Measurements from ENCODE around the gene SUV39H1. TPM values are rescaled to one million over a fixed set of nuclear protein-coding genes. Genes with fewer than 3 reads are reported as not detected.

The SUV39H1 gene
- total RNA-seq, 1 donor from 2014 or later = 1.3 TPM

DNA sequence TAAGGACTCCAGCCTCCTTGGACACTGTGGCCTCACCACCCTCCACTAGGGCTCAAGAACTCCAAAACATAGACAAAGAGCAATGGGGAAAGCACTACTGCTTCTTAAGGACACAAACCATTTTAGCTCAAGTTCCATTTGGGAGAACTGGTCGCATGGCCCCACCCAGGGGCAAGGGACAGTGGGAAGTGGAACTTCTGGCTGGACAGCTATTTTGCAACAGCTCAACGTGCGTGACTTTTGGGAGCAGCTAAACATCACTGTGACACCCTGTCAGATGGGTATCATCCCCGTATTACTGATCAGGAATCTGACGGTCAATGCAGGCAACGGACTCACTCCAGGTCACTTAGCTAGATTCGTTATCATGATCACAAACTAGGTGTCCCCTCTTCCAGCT is 56.0 kb downstream of the SUV39H1 start:
- Histone ChIP-seq H3K36me3 (ENCODE audit: control insufficient read depth, insufficient read depth, low read length) (no peaks in the 10 kb centered on the region), H3K27me3 (ENCODE audit: control insufficient read depth, insufficient read depth, low read length) (no peaks in the 10 kb centered on the region), H3K4me3 (ENCODE audit: low read depth, low read length) (no peak overlapping the region)
- FAIRE-seq (no peak), DNase-seq (ENCODE audit: low read depth) (no peak)
- TF ChIP-seq, protein P1, sequence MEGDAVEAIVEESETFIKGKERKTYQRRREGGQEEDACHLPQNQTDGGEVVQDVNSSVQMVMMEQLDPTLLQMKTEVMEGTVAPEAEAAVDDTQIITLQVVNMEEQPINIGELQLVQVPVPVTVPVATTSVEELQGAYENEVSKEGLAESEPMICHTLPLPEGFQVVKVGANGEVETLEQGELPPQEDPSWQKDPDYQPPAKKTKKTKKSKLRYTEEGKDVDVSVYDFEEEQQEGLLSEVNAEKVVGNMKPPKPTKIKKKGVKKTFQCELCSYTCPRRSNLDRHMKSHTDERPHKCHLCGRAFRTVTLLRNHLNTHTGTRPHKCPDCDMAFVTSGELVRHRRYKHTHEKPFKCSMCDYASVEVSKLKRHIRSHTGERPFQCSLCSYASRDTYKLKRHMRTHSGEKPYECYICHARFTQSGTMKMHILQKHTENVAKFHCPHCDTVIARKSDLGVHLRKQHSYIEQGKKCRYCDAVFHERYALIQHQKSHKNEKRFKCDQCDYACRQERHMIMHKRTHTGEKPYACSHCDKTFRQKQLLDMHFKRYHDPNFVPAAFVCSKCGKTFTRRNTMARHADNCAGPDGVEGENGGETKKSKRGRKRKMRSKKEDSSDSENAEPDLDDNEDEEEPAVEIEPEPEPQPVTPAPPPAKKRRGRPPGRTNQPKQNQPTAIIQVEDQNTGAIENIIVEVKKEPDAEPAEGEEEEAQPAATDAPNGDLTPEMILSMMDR (IDR thresholded peaks at IDR 0.05; ENCODE audit: insufficient read depth, low read length, severe bottlenecking) = no peak

DNA sequence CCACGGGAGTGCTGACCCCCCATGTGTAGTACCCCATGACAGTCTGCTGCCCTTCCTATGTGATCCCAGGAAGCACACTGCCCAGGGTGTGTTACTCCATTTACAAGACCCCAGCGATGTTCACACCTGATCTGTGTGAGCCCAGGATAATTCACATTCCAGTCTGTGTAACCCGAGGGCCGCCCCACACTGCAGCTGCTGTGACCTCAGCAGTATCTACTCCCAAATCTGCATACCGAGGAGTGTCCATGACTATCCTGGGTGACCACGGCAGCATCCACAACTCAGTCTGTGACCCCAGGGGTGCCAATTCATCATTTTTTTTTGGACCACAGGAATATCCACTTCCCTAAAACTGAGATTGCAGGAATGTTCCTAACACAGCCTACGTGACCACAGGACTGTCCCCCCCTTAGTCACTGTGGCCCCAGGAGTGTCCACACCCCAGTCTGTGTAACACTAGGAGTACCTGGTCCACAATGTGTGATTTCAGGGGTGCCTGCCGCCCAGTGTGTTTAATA is 57.2 kb downstream of the SUV39H1 start:
- TF ChIP-seq, protein P1 (IDR thresholded peaks at IDR 0.05; ENCODE audit: insufficient read depth, low read length, severe bottlenecking) = no peak
- Histone ChIP-seq H3K36me3 (ENCODE audit: control insufficient read depth, insufficient read depth, low read length) (no peaks in the 10 kb centered on the region), H3K4me3 (ENCODE audit: low read depth, low read length) (no peak overlapping the region), H3K27me3 (ENCODE audit: control insufficient read depth, insufficient read depth, low read length) (no peaks in the 10 kb centered on the region)
- DNase-seq (ENCODE audit: low read depth) (no peak), FAIRE-seq (no peak)

DNA sequence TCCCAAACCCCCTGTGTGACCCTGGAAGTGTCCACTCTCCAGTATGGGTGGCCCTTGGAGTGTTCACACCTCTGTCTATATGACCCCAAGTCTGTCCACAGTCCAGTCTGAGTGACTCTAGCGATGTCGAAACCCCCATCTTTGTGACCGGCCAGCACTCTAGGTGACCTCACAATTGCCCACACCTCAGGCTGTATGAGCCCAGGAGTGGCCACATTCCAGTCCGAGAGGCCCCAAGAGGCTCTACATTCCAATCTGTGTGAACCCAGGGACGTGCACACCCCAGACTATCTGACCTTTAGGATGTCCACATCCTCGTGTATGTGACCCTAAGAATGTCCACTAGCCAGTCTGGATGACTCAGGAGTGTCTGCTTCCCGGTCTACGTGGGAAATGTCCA is 57.7 kb downstream of the SUV39H1 start:
- DNase-seq (ENCODE audit: low read depth) (no peak), FAIRE-seq (no peak)
- H3K4me3 ChIP-seq (ENCODE audit: low read depth, low read length) = no peak overlapping the region
- no peaks in the 10 kb centered on the region for H3K27me3 ChIP-seq (ENCODE audit: control insufficient read depth, insufficient read depth, low read length)
- TF ChIP-seq, protein P1 (IDR thresholded peaks at IDR 0.05; ENCODE audit: insufficient read depth, low read length, severe bottlenecking) = no peak
- no peaks in the 10 kb centered on the region for H3K36me3 ChIP-seq (ENCODE audit: control insufficient read depth, insufficient read depth, low read length)

Other genes starting within 250 kb of the SUV39H1 start
- 134 and 348 TPM in 2 replicates for gene SLC38A5, start 226.5 kb upstream of the SUV39H1 start, total RNA-seq
- gene FTSJ1, start 220.5 kb upstream of the SUV39H1 start, total RNA-seq = 131 and 154 TPM in 2 replicates
- 33.4 and 46.2 TPM in 2 replicates for gene PORCN, start 187.7 kb upstream of the SUV39H1 start, total RNA-seq
- 122 and 244 TPM in 2 replicates for gene EBP, start 174.9 kb upstream of the SUV39H1 start, total RNA-seq
- gene TBC1D25, start 157.0 kb upstream of the SUV39H1 start, total RNA-seq = 3.8 and 3.9 TPM in 2 replicates
- gene RBM3, start 122.2 kb upstream of the SUV39H1 start, total RNA-seq = 163 and 177 TPM in 2 replicates
- gene WDR13, start 99.2 kb upstream of the SUV39H1 start, total RNA-seq = 121 and 164 TPM in 2 replicates
- gene WAS, start 12.9 kb upstream of the SUV39H1 start, total RNA-seq = not detected in 2 replicates
- gene GLOD5, start 65.0 kb downstream of the SUV39H1 start, total RNA-seq = not detected in 2 replicates
- not detected in 2 replicates for gene GATA1, start 89.9 kb downstream of the SUV39H1 start, total RNA-seq
- gene HDAC6, start 105.3 kb downstream of the SUV39H1 start, total RNA-seq = 33.2 and 36.2 TPM in 2 replicates
- not detected in 2 replicates for gene ERAS, start 129.8 kb downstream of the SUV39H1 start, total RNA-seq
- gene PCSK1N, start 138.9 kb downstream of the SUV39H1 start, total RNA-seq = 0.26 and 0.51 TPM in 2 replicates
- gene TIMM17B, start 201.0 kb downstream of the SUV39H1 start, total RNA-seq = 28.2 and 35.2 TPM in 2 replicates
- 101 and 108 TPM in 2 replicates for gene PQBP1, start 201.2 kb downstream of the SUV39H1 start, total RNA-seq
- 19.3 and 21.9 TPM in 2 replicates for gene SLC35A2, start 214.9 kb downstream of the SUV39H1 start, total RNA-seq
- gene PIM2, start 222.3 kb downstream of the SUV39H1 start, total RNA-seq = 3.2 and 6.8 TPM in 2 replicates